Measurements from ENCODE around the gene APAF1. TPM values are rescaled to one million over a fixed set of nuclear protein-coding genes. Genes with fewer than 3 reads are reported as not detected.

The APAF1 gene
- total and polyA plus RNA-seq, 9 of the 15 experiments (the other 6 are each of a cell fraction or from before 2014, with no cell fraction given), result 5.1 to 15.7 (median 9.9) TPM

- TF ChIP-seq ZBTB40 (IDR thresholded peaks at IDR 0.05) (no peak), ZBTB40 (CRISPR knock-in tag; IDR thresholded peaks at IDR 0.05) (no peak), ZNF511 (CRISPR knock-in tag; IDR thresholded peaks at IDR 0.05) (no peak), ZNF316 (IDR thresholded peaks at IDR 0.05) (0 out of 2 replicates have a peak, but pooled peaks have one; percentile 5), PHF8 (IDR thresholded peaks at IDR 0.05; ENCODE audit: borderline replicate concordance, low read length) (no peak), SPI1 (IDR thresholded peaks at IDR 0.05; ENCODE audit: borderline replicate concordance, low read depth, low read length) (0 out of 2 replicates have a peak, but pooled peaks have one; percentile 6), NONO (IDR thresholded peaks at IDR 0.05; ENCODE audit: low read depth in 2 of 2, low read length in 1 of 2) (no peak), SMARCE1 (IDR thresholded peaks at IDR 0.05) (peak; percentile 88), IFI16 (CRISPR knock-in tag; IDR thresholded peaks at IDR 0.05) (no peak), ZNF347 (CRISPR knock-in tag; IDR thresholded peaks at IDR 0.05; ENCODE audit: low read depth) (no peak), POLR2AphosphoS5 (IDR thresholded peaks at IDR 0.05; ENCODE audit: control insufficient read depth, insufficient read depth, low read depth, low read length) (0 out of 2 replicates have a peak, but pooled peaks have one; percentile 38), AFF1 (IDR thresholded peaks at IDR 0.05; ENCODE audit: low read depth in 1 of 2, partially characterized antibody in 2 of 2) (no peak), TFAP4 (CRISPR knock-in tag; IDR thresholded peaks at IDR 0.05; ENCODE audit: borderline replicate concordance) (no peak)
These were observed 106.6 kb downstream of the APAF1 start (continued) for GRCh38 chr12:98751580-98752115.

All from K562 (cell line).